Measurements from ENCODE around the gene GLO1.

- TF ChIP-seq POLR2AphosphoS5 (IDR thresholded peaks at IDR 0.05; ENCODE audit: low read depth, low read length) (no peak), REST (IDR thresholded peaks at IDR 0.05; ENCODE audit: insufficient read depth in 1 of 2, low read depth in 2 of 2, low read length in 2 of 2) (no peak), TAF1 (IDR thresholded peaks at IDR 0.05; ENCODE audit: borderline replicate concordance, insufficient read depth, low read length) (no peak), FOXP2 (optimal IDR thresholded peaks at IDR 0.05; ENCODE audit: borderline replicate concordance, extremely low read depth, extremely low read length, insufficient read depth) (no peak), SIN3A (IDR thresholded peaks at IDR 0.05; ENCODE audit: borderline replicate concordance, insufficient read depth, low read length) (no peak)
Observed at GRCh38 chr6:38671885-38672467, 31.0 kb downstream of the GLO1 start.
